Fibroblast of skin of right biceps (primary cell): Measurements from ENCODE around the gene OPA3.
A peak's percentile ranks its signal among the peaks of the same experiment; 100 is the strongest.
"Not testable (repeated sequence)": the region's sequence is repeated elsewhere in the genome, so short reads cannot be mapped to it uniquely, and the experiment has no call there.

Experiments used
- DNase-seq: peaks from one replicate; pipeline ENCODE4 v3.0.0-alpha.2; 2013

OPA3 gene

GRCh38 chr19:45584332-45585157 is at the start of gene OPA3:
Gene OPA3 (minus strand): TSS chr19:45584802. CDS start chr19:45584764, 38 bp downstream.
- DNase-seq, result peak; percentile 100

- DNase-seq, result peak; percentile 82
These were observed 48.0 kb upstream of the OPA3 start for GRCh38 chr19:45632468-45633196.

- peak; percentile 96 for DNase-seq
These were observed 45.9 kb upstream of the OPA3 start for GRCh38 chr19:45630463-45630862.

GRCh38 chr19:45629704-45630103 is 45.1 kb upstream of the OPA3 start:
- DNase-seq, result no peak

GRCh38 chr19:45628219-45628618 is 43.6 kb upstream of the OPA3 start:
- DNase-seq, result not testable (repeated sequence)

- DNase-seq, result no peak
These were observed 39.4 kb upstream of the OPA3 start for GRCh38 chr19:45623984-45624383.

- DNase-seq, result no peak
These were observed 37.4 kb upstream of the OPA3 start for GRCh38 chr19:45621976-45622503.

GRCh38 chr19:45621389-45621788 is 36.8 kb upstream of the OPA3 start:
- DNase-seq, result no peak

GRCh38 chr19:45616704-45617017 is 32.1 kb upstream of the OPA3 start:
- no peak for DNase-seq

GRCh38 chr19:45615795-45616703 is 31.4 kb upstream of the OPA3 start:
- DNase-seq, result peak; percentile 92

- not testable (repeated sequence) for DNase-seq
These were observed 30.5 kb upstream of the OPA3 start for GRCh38 chr19:45615056-45615455.

- DNase-seq, result peak; percentile 82
These were observed 29.5 kb upstream of the OPA3 start for GRCh38 chr19:45613926-45614725.

- no peak for DNase-seq
These were observed 24.3 kb upstream of the OPA3 start for GRCh38 chr19:45608948-45609347.

GRCh38 chr19:45607071-45608029 is 22.7 kb upstream of the OPA3 start:
- peak; percentile 66 for DNase-seq

GRCh38 chr19:45601524-45602374 is 17.1 kb upstream of the OPA3 start, which contains the start of gene GPR4:
Gene GPR4 (minus strand): TSS chr19:45602212. CDS start chr19:45591866, 10,346 bp downstream.
- DNase-seq, result no peak

- no peak for DNase-seq
These were observed 16.5 kb upstream of the OPA3 start for GRCh38 chr19:45601115-45601514.

GRCh38 chr19:45600340-45600885 is 15.8 kb upstream of the OPA3 start:
- DNase-seq, result no peak

GRCh38 chr19:45599286-45599685 is 14.7 kb upstream of the OPA3 start:
- no peak for DNase-seq

GRCh38 chr19:45598267-45599001 is 13.8 kb upstream of the OPA3 start:
- DNase-seq, result no peak
